H1 (cell line): ENCODE results near the gene ALOX5AP. TPM values are rescaled to one million over a fixed set of nuclear protein-coding genes. Genes with fewer than 3 reads are reported as not detected.

Experiments
- CBX8 ChIP-seq: fragments of 300-800, 300-1000 bp; sonication (generic); IDR thresholded peaks from 2 replicates; pipeline ENCODE4 v1.7.1; 2016; ENCODE audit warnings: low read depth, low read length, borderline replicate concordance
- SIRT6 ChIP-seq: IDR thresholded peaks from one replicate; pipeline ENCODE4 v1.7.1; 2012; ENCODE audit warnings: low read length, inconsistent platforms
- polyA plus RNA-seq, 7 experiments: library from polyadenylated mRNA; depleted of rRNA in 3 of 7; stranded (reverse) in 5 of 7; unstranded in 2 of 7; fragments of >200 nt in 5 of 7; fragments of 200-250 nt in 2 of 7; gene quantifications; 1 replicate in 5 of 7; 2 replicates in 1 of 7; 4 replicates in 1 of 7; pipeline versions ENCODE4 v1.2.1 to v1.2.3, GENCODE V29; 2011 to 2013; ENCODE audit warnings: missing spikeins in 2 of 7, mixed read lengths in 2 of 7
- total RNA-seq: library from RNA; stranded (reverse); fragmentation: NEBNext Ultra II Directional; extraction: Animal tissue kit (Norgen Biotek cat#: 25700); gene quantifications from 2 replicates; pipeline ENCODE4 v1.2.1, GENCODE V29; 2021

The ALOX5AP gene
- total and polyA plus RNA-seq, 2 of the 8 experiments (the other 6 are each of a cell fraction or from before 2014, with no cell fraction given) = not detected

- TF ChIP-seq CBX8 (no peak), SIRT6 (no peak)
Observed at GRCh38 chr13:30805603-30806011, 70.3 kb downstream of the ALOX5AP start (continued).
